DMS53 (cell line): ENCODE data around the gene GALNT12.

Experiments used
- DNase-seq: peaks from one replicate; lab custom pipeline; 2025; lab: John Stamatoyannopoulos, UW

GALNT12 gene

GRCh38 chr9:98880311-98881015, 73.0 kb downstream of the GALNT12 start:
- DNase-seq: peak; percentile 13

- DNase-seq: no peak
Observed at GRCh38 chr9:98881356-98881755, 73.9 kb downstream of the GALNT12 start.

- no peak for DNase-seq
Observed at GRCh38 chr9:98881836-98882568, 74.5 kb downstream of the GALNT12 start.

GRCh38 chr9:98882569-98882923, 75.1 kb downstream of the GALNT12 start:
- DNase-seq: no peak

GRCh38 chr9:98883276-98883675, 75.8 kb downstream of the GALNT12 start:
- DNase-seq: no peak

GRCh38 chr9:98884849-98885248, 77.4 kb downstream of the GALNT12 start:
- no peak for DNase-seq

GRCh38 chr9:98885575-98886295, 78.3 kb downstream of the GALNT12 start:
- no peak for DNase-seq

- no peak for DNase-seq
Observed at GRCh38 chr9:98886691-98887229, 79.3 kb downstream of the GALNT12 start.

- no peak for DNase-seq
Observed at GRCh38 chr9:98887918-98888510, 80.5 kb downstream of the GALNT12 start.

GRCh38 chr9:98888801-98889421, 81.4 kb downstream of the GALNT12 start:
- no peak for DNase-seq

GRCh38 chr9:98890256-98890655, 82.8 kb downstream of the GALNT12 start:
- no peak for DNase-seq

- DNase-seq: no peak
Observed at GRCh38 chr9:98892288-98892687, 84.8 kb downstream of the GALNT12 start.

GRCh38 chr9:98892690-98893089, 85.2 kb downstream of the GALNT12 start:
- DNase-seq: no peak

GRCh38 chr9:98894171-98894570, 86.7 kb downstream of the GALNT12 start:
- no peak for DNase-seq

- no peak for DNase-seq
Observed at GRCh38 chr9:98894761-98895160, 87.3 kb downstream of the GALNT12 start.

GRCh38 chr9:98896632-98897031, 89.2 kb downstream of the GALNT12 start:
- no peak for DNase-seq

GRCh38 chr9:98897745-98898144, 90.3 kb downstream of the GALNT12 start:
- DNase-seq: no peak

- DNase-seq: no peak
Observed at GRCh38 chr9:98899408-98900056, 92.1 kb downstream of the GALNT12 start.
